Thoracic aorta (tissue), 2 donors: ENCODE data around the gene APOL1. TPM values are rescaled to one million over a fixed set of nuclear protein-coding genes. Genes with fewer than 3 reads are reported as not detected.

Source experiments
- ATAC-seq: fragments of 150-250 bp; one replicate; pipeline ENCODE4 v1.8.0; 2017; ENCODE audit warnings: low read depth; ENCODE audit not compliant: insufficient number of reproducible peaks, low FRiP score
- DNase-seq: peaks from one replicate; pipeline ENCODE4 v3.0.0-alpha.2; 2020; ENCODE audit warnings: low spot score
- H3K27ac ChIP-seq, 2 donors: fragments of 200-600 bp; sonication (generic); 1 replicate in 1 of 2; 2 replicates in 1 of 2; pipeline ENCODE4 v1.5.1; 2016; ENCODE audit warnings: mild to moderate bottlenecking in 2 of 2, moderate library complexity in 2 of 2
- H3K27me3 ChIP-seq: fragments of 200-600 bp; sonication (generic); replicated peaks from 2 replicates; pipeline ENCODE4 v1.6.0; 2016; ENCODE audit warnings: mild to moderate bottlenecking; ENCODE audit not compliant: insufficient read depth
- H3K36me3 ChIP-seq: fragments of 200-600 bp; sonication (generic); one replicate; pipeline ENCODE4 v1.5.1; 2016
- H3K4me1 ChIP-seq, 2 donors: fragments of 200-600 bp; sonication (generic); 1 replicate in 1 of 2; 2 replicates in 1 of 2; pipeline versions ENCODE4 v1.5.1 to v1.6.0; 2016; ENCODE audit warnings: low read depth in 2 of 2, mild to moderate bottlenecking in 1 of 2; ENCODE audit not compliant: control insufficient read depth in 1 of 2
- H3K4me3 ChIP-seq: fragments of 200-600 bp; sonication (generic); 2 replicates; pipeline ENCODE4 v1.5.1; 2016; ENCODE audit warnings: mild to moderate bottlenecking
- H3K9me3 ChIP-seq: fragments of 200-600 bp; sonication (generic); 2 replicates; pipeline ENCODE4 v1.5.1; 2016
- total RNA-seq, 2 donors: library from RNA; depleted of rRNA; stranded (reverse); fragments of >200 nt; gene quantifications; one replicate each; pipeline versions ENCODE4 v1.1.0 to v1.2.3, GENCODE V29; 2016
- TF ChIP-seq, protein P1 (sequence below): fragments of 200-600 bp; sonication (generic); IDR thresholded peaks from one replicate; pipeline ENCODE4 v1.5.1; 2019; ENCODE audit warnings: antibody characterized with exemption

Gene APOL1
- total RNA-seq, 2 donors from 2014 or later: 40.1 to 47.3 TPM

DNA sequence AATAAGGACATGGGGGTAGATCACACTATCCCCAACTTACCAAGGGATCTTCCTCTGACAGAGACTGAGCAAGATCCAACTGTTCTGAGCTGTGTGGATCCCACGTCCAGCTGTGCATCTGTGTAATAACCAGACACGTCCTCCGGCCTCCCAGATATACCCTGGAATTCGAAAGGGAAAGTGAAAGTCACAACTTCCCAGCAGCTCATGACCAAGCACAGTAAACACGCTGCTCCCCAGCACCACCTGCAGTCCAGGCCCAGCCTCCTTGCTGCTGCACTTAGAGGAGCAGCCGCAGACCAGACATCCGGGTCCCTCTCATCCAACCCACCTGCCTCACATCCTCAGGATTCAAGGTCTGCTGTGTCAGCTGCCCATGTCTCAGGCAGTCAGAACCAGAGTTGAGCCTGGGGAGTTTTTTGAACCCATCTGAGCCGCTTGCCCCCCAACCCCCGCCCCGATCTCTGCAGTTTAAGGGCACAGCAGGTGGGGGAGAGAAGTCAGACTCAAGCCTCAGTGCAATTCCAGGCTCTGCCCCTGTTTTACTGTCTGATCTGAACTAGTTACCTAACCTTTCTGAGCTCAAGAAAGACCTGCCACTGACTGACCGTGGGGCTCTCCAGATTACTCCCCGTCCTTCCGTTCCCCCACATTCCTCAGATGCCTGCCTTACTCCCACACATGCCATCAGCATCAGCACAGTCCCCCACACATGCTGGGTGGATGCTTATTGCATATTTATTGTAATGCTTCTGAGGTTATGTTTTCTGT is 13.3 kb upstream of the APOL1 start, which contains the start of gene APOL2:
APOL2 (minus strand) TSS at position 127 of the 771 bp plus-strand sequence. CDS start 6,365 bp downstream, outside the sequence.
- Histone ChIP-seq H3K4me1 (peaks cover 31 to 58% of the 10 kb centered on the region in 2 donors), H3K36me3 (no peaks in the 10 kb centered on the region), H3K27ac (peak within 1 kb of the TSS; percentile 87 to 88), H3K27me3 (no peaks in the 10 kb centered on the region), H3K4me3 (peak within 1 kb of the TSS; percentile 78), H3K9me3 (no peaks in the 10 kb centered on the region)
- TF ChIP-seq, protein P1, sequence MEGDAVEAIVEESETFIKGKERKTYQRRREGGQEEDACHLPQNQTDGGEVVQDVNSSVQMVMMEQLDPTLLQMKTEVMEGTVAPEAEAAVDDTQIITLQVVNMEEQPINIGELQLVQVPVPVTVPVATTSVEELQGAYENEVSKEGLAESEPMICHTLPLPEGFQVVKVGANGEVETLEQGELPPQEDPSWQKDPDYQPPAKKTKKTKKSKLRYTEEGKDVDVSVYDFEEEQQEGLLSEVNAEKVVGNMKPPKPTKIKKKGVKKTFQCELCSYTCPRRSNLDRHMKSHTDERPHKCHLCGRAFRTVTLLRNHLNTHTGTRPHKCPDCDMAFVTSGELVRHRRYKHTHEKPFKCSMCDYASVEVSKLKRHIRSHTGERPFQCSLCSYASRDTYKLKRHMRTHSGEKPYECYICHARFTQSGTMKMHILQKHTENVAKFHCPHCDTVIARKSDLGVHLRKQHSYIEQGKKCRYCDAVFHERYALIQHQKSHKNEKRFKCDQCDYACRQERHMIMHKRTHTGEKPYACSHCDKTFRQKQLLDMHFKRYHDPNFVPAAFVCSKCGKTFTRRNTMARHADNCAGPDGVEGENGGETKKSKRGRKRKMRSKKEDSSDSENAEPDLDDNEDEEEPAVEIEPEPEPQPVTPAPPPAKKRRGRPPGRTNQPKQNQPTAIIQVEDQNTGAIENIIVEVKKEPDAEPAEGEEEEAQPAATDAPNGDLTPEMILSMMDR: peak; percentile 68
- peak; percentile 79 for DNase-seq
- ATAC-seq: peak; percentile 90

DNA sequence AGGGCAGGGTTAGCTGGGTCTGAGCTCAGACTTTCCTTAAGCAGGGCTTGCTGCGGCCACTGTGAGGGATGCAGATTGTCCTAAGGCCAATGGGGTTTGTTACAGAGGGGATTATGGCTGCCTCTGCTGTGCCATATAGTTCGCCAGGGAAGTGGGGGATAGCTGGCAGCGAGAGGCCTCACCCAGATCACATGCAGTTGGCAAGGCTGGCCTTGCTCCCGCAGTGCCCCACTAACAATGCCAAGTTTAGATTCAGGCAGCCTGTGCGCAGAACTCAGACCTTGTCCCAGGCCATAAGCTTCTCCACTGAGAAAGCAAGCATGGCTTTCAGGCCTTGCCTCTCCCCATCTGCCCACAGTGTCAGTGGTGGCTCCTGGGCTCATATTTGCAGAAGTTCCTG is 8.9 kb upstream of the APOL1 start:
- DNase-seq: no peak
- Histone ChIP-seq H3K4me1 (peaks cover 11 to 28% of the 10 kb centered on the region in 2 donors), H3K27me3 (no peaks in the 10 kb centered on the region), H3K36me3 (no peaks in the 10 kb centered on the region), H3K27ac (peak overlapping the region; percentile 52 to 66), H3K4me3 (no peak overlapping the region), H3K9me3 (no peaks in the 10 kb centered on the region)
- TF ChIP-seq, protein P1: no peak
- ATAC-seq: no peak

DNA sequence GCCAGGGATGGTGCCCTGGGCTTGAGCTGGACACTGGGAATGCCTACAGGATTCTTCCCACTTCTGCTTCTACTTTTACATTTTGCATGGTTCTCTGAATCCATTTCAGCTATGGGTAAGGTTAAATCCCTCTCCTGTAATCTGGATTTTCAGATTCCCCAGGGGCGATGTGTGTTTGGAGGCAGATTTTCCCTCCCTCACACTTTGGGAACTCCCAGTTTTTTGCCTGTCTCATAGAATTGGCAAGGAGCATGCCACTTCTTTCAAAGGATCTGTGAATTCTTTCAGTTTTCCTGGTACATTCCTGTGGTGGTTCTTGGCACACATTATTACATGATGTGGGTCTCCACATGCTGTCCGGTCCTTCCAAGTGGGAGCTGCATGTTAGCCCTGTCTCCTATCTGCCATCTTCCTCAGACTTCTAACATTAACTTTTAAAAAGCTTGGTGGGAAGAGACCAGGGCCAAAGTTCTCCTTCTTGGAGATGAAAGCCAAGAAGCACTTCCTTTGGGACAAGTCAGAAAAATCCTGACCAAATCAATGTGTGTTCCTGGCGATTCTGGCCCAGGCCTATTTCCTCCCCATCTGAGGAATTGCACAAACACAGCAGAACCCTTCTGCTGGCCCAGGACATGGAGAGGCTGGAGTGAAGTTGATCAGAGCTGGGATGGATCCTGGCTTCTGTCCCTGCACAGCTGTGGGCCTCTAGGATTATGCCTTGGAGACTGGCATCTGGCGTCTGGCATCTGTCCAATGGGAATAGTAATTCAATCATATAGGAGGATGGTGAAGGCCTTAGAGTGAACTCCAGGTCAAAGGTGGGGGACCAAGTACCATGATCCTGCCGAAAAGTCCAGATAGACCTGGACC is 8.2 kb upstream of the APOL1 start:
- no peak for DNase-seq
- ATAC-seq: peak; percentile 45
- Histone ChIP-seq H3K27me3 (no peaks in the 10 kb centered on the region), H3K4me1 (peaks cover 10 to 27% of the 10 kb centered on the region in 2 donors), H3K36me3 (no peaks in the 10 kb centered on the region), H3K27ac (peak overlapping the region; percentile 52 to 66), H3K4me3 (no peak overlapping the region), H3K9me3 (no peaks in the 10 kb centered on the region)
- TF ChIP-seq, protein P1: no peak

DNA sequence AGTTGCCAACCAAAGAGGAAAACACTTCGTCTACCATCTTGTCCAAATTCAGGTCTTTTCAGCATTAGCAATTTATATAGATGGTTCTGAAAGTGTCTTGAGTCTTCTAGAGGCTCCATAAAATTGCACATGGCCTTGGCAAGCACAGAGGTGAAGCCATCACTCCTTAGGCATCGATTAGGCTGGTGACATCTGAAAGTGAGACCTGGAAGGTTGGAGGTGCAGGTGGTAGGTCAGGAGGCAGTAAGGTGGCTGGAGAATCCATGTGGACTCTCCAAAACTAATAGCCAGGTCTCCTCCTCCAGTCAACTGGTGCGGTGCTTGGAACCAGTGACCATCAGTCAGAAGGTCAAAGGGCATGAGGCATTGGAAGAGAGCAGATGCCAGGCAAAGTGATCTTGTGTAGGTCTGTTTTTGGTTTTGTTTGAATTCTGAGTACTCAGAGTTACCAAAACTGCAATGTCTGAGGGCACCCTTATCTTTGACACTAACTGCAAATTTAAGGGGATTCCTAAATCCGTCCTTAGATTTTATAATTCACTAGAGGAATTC is 7.1 kb upstream of the APOL1 start:
- TF ChIP-seq, protein P1: no peak
- H3K36me3 ChIP-seq: no peaks in the 10 kb centered on the region
- DNase-seq (no peak), ATAC-seq (no peak)
- no peaks in the 10 kb centered on the region for H3K27me3 ChIP-seq
- H3K9me3 ChIP-seq: no peaks in the 10 kb centered on the region
- H3K27ac ChIP-seq: no peak overlapping the region
- H3K4me1 ChIP-seq: peaks cover 9 to 22% of the 10 kb centered on the region in 2 donors
- H3K4me3 ChIP-seq: no peak overlapping the region

DNA sequence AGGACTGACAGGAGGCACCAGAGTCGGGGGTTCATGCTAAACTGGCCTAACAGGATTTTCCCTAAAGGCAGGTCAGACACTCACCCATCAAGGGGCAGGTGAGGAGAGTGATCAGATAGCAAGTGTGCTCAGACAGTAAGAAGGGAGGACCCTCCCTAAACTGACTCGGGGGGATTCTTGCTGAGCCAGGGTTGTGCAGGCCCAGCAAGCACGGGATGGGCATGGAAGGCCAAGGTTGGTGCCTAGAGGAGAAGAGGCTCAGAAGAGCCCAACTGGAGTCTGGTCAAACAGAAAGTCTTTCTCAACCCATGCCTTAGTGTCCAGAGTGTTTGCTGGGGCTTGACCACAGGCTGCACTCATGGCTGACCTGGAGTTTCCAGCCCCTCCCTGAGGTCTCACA is 6.2 kb upstream of the APOL1 start:
- ATAC-seq: no peak
- Histone ChIP-seq H3K4me1 (peaks cover 9 to 22% of the 10 kb centered on the region in 2 donors), H3K36me3 (no peaks in the 10 kb centered on the region), H3K27ac (no peak overlapping the region), H3K27me3 (no peaks in the 10 kb centered on the region), H3K9me3 (no peaks in the 10 kb centered on the region), H3K4me3 (no peak overlapping the region)
- TF ChIP-seq, protein P1: no peak
- DNase-seq: no peak
